Measurements from ENCODE around the gene COBLL1. TPM values are rescaled to one million over a fixed set of nuclear protein-coding genes. Genes with fewer than 3 reads are reported as not detected.

COBLL1 gene
- total RNA-seq, 1 experiment from 2014 or later: 4.4 TPM

DNA sequence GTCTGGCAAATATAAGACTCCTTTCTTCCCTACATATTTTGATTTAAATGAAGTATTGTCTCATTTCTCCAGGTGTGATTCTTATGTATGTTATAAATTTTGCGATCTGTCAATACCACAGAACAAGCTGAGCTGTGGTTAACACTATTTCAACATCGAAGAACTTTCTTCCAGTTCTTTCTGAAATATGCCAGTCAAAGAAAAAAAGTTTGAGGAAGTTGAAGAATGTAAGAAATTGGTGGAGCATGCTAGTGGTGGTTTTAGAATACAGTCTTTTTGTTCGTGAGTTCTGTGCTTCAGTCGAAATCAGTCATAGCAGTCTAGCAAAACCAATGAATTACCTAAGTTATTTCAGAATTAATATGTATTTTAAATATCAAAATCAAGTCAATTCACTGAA is 8.6 kb upstream of the COBLL1 start:
- no TSS peak for BruUV-seq (replicated peaks)
- H3K36me3 ChIP-seq (ENCODE audit: control insufficient read depth, insufficient read depth, low read length): no peaks in the 10 kb centered on the region
- H3K27ac ChIP-seq (ENCODE audit: low read length): no peak overlapping the region
- TF ChIP-seq, protein P1, sequence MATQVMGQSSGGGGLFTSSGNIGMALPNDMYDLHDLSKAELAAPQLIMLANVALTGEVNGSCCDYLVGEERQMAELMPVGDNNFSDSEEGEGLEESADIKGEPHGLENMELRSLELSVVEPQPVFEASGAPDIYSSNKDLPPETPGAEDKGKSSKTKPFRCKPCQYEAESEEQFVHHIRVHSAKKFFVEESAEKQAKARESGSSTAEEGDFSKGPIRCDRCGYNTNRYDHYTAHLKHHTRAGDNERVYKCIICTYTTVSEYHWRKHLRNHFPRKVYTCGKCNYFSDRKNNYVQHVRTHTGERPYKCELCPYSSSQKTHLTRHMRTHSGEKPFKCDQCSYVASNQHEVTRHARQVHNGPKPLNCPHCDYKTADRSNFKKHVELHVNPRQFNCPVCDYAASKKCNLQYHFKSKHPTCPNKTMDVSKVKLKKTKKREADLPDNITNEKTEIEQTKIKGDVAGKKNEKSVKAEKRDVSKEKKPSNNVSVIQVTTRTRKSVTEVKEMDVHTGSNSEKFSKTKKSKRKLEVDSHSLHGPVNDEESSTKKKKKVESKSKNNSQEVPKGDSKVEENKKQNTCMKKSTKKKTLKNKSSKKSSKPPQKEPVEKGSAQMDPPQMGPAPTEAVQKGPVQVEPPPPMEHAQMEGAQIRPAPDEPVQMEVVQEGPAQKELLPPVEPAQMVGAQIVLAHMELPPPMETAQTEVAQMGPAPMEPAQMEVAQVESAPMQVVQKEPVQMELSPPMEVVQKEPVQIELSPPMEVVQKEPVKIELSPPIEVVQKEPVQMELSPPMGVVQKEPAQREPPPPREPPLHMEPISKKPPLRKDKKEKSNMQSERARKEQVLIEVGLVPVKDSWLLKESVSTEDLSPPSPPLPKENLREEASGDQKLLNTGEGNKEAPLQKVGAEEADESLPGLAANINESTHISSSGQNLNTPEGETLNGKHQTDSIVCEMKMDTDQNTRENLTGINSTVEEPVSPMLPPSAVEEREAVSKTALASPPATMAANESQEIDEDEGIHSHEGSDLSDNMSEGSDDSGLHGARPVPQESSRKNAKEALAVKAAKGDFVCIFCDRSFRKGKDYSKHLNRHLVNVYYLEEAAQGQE (IDR thresholded peaks at IDR 0.05; ENCODE audit: insufficient read depth in 1 of 2, low read depth in 2 of 2, low read length in 1 of 2): no peak
- intact Hi-C loops (cut with micrococcal nuclease; ENCODE audit: unreplicated experiment): no loop called here
- ATAC-seq (no peak), DNase-seq (ENCODE audit: low read depth, low spot score) (no peak)
- H3K4me1 ChIP-seq (ENCODE audit: control insufficient read depth, insufficient read depth, low read length): no peaks in the 10 kb centered on the region; the same call in 1 of the 2 replicates
- in situ Hi-C loops (cut with HindIII; ENCODE audit: low pct_unique_long_range_greater_than_20kb, low sequenced_read_pairs): no loop called here
- no peaks in the 10 kb centered on the region for H3K27me3 ChIP-seq (ENCODE audit: control insufficient read depth, insufficient read depth, low read length)
- ChIA-PET CTCF (no interaction called here), POLR2A (no interaction called here)
- no peaks in the 10 kb centered on the region for H3K9me3 ChIP-seq (ENCODE audit: control insufficient read depth, insufficient read depth, low read depth, low read length)
- no peak overlapping the region for H3K4me3 ChIP-seq (ENCODE audit: low read depth in 2 of 2, low read length in 2 of 2)

DNA sequence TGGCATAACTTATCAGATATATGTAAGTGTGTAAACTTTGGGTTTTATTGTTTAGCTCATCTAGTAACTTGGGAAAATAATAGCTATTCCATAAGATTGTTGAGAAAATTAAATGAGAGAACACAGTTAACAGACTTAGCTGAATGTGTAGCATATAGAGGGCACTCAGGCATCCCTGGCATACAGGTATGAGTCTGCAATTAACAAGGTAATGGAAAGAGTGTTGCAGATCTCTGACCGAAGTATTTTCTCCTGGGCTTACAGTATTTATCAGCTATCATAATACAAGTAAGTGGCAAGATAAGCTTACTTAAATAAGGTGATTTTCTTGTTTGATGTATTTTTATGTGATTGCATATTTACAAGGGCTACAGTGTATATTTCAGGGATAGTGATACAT is 7.9 kb upstream of the COBLL1 start:
- Histone ChIP-seq H3K27ac (ENCODE audit: low read length) (no peak overlapping the region), H3K4me1 (ENCODE audit: control insufficient read depth, insufficient read depth, low read length) (no peaks in the 10 kb centered on the region; the same call in 1 of the 2 replicates), H3K4me3 (ENCODE audit: low read depth in 2 of 2, low read length in 2 of 2) (no peak overlapping the region), H3K27me3 (ENCODE audit: control insufficient read depth, insufficient read depth, low read length) (no peaks in the 10 kb centered on the region), H3K36me3 (ENCODE audit: control insufficient read depth, insufficient read depth, low read length) (no peaks in the 10 kb centered on the region), H3K9me3 (ENCODE audit: control insufficient read depth, insufficient read depth, low read depth, low read length) (no peaks in the 10 kb centered on the region)
- ATAC-seq (no peak), DNase-seq (ENCODE audit: low read depth, low spot score) (no peak)
- in situ Hi-C loops (cut with HindIII; ENCODE audit: low pct_unique_long_range_greater_than_20kb, low sequenced_read_pairs) (no loop called here), intact Hi-C loops (cut with micrococcal nuclease; ENCODE audit: unreplicated experiment) (no loop called here)
- no TSS peak for BruUV-seq (replicated peaks)
- POLR2A ChIA-PET: no interaction called here
- TF ChIP-seq, protein P2, sequence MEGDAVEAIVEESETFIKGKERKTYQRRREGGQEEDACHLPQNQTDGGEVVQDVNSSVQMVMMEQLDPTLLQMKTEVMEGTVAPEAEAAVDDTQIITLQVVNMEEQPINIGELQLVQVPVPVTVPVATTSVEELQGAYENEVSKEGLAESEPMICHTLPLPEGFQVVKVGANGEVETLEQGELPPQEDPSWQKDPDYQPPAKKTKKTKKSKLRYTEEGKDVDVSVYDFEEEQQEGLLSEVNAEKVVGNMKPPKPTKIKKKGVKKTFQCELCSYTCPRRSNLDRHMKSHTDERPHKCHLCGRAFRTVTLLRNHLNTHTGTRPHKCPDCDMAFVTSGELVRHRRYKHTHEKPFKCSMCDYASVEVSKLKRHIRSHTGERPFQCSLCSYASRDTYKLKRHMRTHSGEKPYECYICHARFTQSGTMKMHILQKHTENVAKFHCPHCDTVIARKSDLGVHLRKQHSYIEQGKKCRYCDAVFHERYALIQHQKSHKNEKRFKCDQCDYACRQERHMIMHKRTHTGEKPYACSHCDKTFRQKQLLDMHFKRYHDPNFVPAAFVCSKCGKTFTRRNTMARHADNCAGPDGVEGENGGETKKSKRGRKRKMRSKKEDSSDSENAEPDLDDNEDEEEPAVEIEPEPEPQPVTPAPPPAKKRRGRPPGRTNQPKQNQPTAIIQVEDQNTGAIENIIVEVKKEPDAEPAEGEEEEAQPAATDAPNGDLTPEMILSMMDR (IDR thresholded peaks at IDR 0.05): no peak
- TF ChIP-seq TCF7L2 (IDR thresholded peaks at IDR 0.05; ENCODE audit: low read depth, low read length): no peak
- TF ChIP-seq POLR2AphosphoS5 (IDR thresholded peaks at IDR 0.05; ENCODE audit: low read depth, low read length): no peak
- no peak for TF ChIP-seq SIN3A (IDR thresholded peaks at IDR 0.05; ENCODE audit: borderline replicate concordance, insufficient read depth, low read depth, low read length)
- TF ChIP-seq, protein P1 (IDR thresholded peaks at IDR 0.05; ENCODE audit: insufficient read depth in 1 of 2, low read depth in 2 of 2, low read length in 1 of 2): no peak
- CTCF ChIA-PET: no interaction called here

All from Panc1 (cell line).